T-helper 2 cell treated with Interferon-gamma antibody and Interleukin-4, amounts not matched to agents 100 ng/mL and 5 ng/mL, for 36 hours (primary cell): ENCODE measurements around the gene MRPS12. TPM values are rescaled to one million over a fixed set of nuclear protein-coding genes. Genes with fewer than 3 reads are reported as not detected.
"Not testable (repeated sequence)": the region's sequence is repeated elsewhere in the genome, so short reads cannot be mapped to it uniquely, and the experiment has no call there.

Source experiments
- intact Hi-C: fragments of 100-400 bp; cut with micrococcal nuclease; formaldehyde crosslinking; loops from one replicate; pipeline ENCODE4 v1.15.1; 2023
- total RNA-seq: library from RNA; stranded (reverse); gene quantifications from 2 replicates; pipeline ENCODE4 v1.2.3, GENCODE V29; 2022

The MRPS12 gene
- total RNA-seq, 1 donor from 2014 or later, result 68.3 TPM

DNA sequence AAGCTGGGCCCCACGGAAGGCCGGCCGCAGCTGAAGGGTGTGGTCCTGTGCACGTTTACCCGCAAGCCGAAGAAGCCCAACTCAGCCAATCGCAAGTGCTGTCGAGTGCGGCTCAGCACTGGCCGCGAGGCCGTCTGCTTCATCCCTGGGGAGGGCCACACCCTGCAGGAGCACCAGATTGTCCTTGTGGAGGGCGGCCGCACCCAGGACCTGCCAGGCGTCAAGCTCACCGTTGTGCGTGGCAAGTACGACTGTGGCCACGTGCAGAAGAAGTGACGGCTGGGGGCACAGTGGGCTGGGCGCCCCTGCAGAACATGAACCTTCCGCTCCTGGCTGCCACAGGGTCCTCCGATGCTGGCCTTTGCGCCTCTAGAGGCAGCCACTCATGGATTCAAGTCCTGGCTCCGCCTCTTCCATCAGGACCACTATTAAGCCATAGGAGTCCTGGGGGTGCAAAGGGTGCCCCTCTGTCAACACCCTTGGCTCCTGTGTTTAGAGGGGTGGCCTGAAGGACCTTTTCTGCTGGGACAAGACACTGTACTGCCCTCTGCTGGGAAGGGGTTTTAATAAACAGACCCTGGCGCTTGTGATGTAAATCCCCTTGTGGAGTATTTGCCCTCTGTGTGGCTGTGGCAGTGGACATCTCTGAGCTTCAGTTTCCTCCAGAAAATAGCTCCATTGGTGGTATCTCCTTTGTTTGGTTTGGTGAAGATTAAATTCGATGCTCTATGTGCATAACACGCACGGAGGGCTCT, 1.9 kb downstream of the MRPS12 start:
- intact Hi-C loops, result loop anchor here (5.0 kb wide), 1 partner anchor 295 kb away; no protein-coding TSS in a partner anchor

DNA sequence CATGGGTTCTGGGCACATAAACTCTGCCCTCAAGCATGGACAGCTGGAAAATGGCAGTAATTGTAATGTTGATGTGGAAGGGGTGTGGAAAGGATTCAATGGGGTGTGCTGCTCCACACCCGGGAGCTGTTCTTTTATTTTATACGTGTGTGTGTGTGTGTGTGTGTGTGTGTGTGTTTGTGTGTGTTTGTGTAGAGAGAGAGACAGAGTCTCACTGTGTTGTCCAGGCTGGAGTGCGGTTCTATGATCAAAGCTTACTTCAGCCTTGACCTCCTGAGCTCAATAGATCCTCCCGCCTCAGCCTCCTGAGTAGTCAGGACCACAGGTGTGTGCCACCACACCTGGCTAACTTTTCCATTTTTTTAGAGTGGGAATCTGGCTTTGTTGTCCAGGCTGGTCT, 2.8 kb downstream of the MRPS12 start:
- intact Hi-C loops, result loop anchor here (5.0 kb wide), 1 partner anchor 296 kb away; no protein-coding TSS in a partner anchor

DNA sequence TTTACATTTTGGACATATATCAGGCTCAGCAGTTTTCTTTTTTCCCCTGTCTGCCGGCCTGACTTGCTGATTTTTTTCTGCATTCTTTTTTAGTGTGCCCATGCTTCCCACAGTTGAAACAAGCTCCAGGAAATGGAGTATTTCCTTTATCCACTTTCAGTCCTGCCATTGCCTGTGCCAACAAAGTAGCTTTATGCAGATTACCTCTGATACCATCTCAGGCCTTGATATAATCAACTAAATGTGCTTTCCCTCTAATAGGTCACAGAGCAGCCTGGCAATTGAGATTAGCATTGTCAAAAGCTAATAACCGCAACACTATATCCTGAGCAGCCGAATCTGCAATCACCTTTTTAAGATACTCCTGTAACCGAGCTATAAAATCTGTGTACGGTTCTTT, 9.2 kb downstream of the MRPS12 start:
- intact Hi-C loops, result no loop called here

DNA sequence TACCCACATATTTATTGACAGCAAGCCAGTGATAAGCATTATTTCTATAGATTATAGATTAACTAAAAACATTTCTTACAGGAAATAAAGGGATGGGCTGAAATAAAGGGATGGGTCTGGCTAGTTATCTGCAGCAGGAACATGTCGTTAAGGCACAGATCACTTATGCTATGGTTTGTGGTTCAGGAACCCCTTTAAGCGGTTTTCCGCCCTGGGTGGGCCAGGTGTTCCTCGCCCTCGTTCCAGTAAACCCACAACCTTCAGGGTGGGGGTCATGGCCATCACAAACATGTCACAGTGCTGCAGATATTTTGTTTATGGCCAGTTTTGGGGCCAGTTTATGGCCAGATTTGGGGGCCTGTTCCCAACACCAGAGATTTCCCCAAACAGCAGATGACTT, 10.7 kb downstream of the MRPS12 start:
- intact Hi-C loops, result not testable (repeated sequence)

DNA sequence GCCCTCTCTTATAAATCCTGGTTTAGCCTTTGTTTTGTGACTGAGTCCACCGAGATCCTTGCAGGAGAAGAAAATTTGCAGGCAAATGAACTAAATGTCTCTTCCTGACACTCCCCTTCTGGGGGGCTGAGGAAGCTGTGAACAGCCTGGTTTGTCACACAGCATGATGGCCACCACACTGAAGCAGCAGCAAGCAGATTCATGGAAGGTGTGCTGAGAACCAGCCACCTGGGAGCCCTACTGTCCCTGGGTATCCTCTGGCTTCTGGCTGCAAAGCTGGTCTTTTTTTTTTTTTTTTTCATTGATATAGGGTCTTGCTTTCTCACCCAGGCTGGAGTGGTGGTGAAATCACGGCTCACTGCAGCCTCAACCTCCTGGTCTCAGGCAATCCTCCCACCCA, 11.2 kb downstream of the MRPS12 start:
- intact Hi-C loops, result no loop called here

DNA sequence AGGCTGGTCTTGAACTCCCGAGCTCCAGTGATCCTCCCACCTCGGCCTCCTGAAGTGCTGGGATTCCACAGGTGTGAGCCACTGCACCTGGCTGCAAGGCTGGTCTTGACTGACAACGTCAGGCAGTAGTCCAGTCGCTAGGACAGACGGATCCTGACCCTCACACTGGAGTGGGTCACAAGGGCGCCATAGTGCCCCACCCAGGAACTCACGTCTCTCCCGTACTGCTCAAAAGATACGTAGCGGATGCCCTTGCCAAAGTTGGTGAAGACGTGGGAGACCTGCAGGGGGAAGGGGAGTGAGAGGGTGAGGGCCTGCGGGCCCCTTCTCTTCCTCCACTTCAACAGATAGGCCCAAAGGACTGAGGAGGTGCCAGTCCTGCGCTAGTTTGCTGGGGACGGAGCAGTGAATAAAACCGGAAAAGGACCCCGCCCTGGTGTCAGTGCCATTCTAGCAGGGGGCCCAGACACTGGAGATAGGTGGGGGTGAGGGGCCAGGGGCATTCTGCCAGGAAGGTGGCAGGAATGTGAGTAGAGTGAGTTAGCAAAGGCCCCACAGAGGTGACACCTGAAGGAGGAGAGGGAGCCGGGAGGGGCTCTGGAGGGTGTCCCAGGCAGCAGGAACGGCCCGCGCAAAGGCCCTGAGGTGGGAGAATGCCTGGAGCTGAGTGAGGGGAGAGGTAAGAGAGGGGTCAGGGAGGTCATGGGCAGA, 11.9 kb downstream of the MRPS12 start:
- intact Hi-C loops, result no loop called here

DNA sequence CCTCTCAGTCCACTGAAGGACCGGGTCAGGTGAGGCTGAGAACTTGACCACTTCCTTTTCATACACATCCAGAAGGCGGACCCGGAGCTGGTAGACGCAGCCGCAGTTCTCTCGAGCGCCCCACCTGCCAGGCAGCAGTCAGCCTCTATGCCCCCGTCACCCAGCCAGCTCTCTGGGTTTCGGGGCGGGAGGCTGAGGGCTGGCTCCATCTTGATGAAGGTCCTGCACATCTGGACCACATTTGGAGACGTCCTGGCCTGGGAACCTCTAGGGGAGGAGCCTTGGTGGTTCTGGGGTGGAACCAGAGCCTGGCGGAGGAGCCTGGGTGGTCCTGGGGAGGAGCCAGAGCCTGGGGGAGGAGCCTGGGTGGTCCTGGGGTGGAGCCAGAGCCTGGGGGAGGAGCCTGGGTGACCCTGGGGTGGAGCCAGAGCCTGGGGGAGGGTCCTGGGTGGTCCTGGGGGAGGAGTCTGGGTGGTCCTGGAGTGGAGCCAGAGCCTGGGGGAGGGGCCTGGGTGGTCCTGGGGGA, 14.3 kb downstream of the MRPS12 start:
- intact Hi-C loops, result no loop called here

DNA sequence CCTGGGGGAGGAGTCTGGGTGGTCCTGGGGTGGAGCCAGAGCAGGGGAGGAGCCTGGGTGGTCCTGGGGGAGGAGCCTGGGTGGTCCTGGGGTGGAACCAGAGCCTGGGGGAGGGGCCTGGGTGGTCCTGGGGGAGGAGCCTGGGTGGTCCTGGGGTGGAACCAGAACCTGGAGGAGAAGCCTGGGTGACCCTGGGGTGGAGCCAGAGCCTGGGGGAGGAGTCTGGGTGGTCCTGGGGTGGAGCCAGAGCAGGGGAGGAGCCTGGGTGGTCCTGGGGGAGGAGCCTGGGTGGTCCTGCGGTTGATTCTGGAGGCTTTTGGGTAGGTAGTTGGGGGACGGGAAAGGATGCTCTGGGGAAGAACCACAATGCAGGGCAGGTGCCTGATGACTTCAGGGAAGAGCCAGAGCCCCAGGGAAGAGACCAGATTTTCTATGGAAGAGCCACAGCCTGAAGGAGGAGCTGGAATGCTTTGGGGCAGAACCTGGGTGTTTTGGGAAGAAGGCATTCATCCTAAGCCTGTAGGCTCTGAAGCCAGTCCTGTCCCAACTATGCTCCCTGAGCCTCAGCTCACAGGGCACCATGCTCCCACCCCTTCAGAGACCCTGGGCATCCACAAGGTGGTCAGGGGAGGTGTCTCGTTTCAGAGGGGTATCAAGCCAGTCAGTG, 15.0 kb downstream of the MRPS12 start:
- intact Hi-C loops, result no loop called here

DNA sequence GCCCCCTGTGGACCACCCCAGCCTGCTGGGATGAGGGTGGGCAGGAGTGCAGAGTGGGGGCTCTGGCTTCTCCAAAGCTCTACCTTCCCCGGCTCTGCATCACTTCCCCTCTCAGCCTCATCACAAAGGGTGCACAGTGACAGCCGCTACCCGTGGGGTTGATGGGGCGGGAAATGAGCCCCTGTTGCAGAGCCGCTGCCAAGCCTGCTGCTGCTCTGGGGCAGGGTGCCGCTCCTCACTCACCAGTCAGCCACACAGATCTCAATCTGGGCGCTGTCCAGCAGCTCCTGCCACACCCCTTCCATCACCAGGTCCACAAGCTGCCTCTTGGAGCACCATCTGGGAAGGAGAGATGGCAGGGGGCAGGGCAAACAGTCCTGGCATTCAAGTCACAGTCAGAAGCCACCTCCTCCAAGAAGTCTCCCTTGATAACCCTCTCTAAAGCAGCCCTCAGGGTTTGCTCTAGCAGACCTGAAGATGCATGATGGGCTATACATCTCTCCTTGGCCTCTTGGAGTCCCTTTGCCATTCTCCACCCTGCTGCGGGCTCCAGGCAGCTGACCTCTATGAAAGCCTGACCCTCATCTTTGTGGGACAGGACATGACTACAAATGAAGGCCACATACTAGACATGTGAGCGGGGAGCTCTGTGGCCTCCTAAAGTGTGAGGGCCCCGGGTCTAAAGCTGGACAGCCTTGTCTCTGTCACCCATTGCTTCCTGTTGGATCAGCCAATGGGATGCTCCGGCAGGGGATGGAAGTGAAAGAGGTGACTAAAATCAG, 15.7 kb downstream of the MRPS12 start:
- intact Hi-C loops, result no loop called here

DNA sequence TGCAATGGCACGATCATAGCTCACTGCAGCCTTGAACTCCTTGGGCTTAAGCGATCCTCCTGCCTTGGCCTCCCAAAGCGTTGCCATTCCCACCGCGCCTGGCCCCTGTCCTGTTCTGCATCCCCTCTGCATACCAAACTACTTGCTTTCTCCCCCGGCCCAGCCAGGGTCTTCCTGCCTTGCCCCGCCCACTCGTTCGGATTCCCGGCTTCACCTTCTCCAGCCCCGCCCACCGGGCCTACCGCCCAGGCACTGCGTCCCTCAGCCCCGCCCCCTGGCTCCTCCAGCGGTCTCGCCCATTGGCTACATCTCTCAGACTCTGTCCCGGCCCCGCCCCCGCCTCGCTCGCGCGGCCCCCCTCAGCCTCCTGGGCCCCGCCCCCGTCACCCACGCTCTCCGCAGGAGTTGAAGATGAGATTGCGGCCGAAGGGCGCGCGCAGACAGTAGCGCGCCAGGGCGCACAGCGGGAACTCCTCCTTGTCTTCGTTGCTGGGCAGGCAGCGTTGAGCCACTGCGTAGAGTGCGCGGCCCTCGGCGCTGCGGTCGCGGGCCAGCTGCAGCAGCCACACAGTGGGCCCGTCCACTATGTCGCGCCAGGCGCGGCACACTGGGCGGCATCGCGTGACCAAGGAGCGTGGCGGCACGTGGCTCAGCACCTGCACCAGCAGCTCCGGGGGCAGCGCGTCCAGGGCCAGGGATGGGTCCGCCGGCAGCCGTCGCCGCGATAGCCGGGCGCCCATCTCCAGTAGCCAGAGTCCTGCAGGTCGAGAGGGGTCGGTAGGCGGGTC, 19.0 kb downstream of the MRPS12 start:
- intact Hi-C loops, result no loop called here

DNA sequence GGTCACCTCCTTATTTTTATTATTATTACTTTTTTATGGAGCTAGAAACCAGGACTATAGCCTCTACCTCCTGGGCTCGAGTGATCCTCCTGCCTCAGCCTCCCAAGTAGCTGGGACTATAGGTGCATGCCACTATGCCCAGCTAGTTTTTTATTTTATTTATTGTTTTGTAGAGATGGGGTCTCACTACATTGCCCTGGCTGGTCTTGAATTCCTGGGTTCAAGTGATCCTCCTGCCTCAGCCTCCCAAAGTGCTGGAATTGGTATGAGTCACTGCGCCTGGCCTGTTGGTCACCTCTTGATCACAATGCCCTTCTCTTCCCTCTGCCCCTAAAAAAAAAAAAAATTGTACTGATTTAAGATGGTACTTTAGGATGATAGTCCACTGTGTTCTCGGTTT, 20.4 kb downstream of the MRPS12 start:
- intact Hi-C loops, result no loop called here

DNA sequence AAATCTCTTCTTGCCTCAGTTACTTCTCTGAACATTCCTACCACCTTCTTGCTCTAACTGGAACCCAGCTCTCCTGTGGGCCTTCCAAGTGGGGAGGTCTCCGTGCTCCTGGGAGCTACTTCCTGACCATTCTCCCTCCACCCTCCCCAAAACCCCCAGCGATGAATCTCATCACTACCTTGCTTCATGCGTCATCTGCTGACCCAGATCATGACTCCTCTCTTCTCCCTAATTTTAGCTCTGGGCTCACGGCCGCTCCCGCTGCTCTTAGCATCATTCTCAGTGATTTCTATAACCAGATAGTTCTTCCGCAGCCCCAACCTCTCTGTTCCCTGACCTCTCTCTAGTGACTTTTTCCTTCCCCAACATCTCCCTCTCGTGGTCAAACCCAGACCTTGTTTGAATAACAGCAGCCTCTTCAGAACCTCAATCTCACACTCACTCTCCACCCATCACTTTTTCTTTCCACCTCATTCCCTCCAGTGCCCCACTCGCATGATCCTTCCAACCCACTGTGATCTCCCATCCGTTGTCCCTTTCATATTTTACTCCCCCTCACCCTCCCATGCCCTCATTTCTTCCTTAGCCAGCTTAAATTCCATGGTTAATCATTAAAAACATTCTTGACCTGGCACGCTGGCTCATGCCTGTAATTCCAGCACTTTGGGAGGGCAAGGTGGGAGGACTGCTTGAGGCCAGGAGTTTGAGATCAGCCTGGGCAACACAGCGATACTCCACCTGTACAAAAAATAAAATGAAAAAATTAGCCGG, 21.8 kb downstream of the MRPS12 start:
- intact Hi-C loops, result loop anchor here (2.0 kb wide), 1 partner anchor 550 kb away; the partner anchor contains the start of gene FAM98C

DNA sequence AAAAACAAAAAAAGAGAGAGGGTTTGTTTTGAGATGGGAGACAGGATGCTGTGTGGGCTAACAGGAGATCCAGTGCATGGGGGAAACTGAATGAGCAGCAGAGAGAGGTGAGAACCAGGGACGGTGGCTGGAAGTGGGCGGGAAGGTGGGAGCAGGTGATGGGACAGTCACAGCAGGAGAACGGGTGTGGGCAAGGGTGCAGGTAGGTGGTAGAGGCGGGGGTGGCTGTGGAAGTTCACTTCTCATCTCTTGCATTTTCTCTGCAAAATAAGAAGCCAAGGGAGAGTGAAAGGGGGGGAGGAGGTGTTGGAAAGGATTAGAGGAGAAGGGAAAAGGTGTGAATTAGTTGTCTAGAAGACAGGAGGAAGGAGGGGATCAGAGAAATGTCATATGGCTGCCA, 22.9 kb downstream of the MRPS12 start:
- intact Hi-C loops, result loop anchor here (2.0 kb wide), 1 partner anchor 551 kb away; the partner anchor contains the start of gene FAM98C

DNA sequence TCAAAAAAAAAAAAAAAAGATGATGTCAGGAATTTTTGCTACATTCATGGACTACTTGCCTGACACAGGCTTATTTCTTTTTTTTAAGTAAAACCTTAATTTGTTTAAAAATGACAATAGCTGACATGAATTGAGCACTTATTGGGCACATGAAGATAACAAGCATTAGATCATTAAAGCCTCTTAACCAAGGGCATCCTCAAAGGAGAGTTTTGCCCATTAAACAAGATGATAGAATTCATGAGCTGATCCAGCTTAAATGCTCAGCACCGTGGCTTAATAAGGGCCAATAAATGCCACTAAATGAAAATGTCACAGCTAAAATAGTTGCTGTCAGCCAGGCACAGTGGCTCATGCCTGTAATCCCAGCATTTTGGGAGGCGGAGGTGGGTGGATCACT, 25.5 kb downstream of the MRPS12 start:
- intact Hi-C loops, result no loop called here

DNA sequence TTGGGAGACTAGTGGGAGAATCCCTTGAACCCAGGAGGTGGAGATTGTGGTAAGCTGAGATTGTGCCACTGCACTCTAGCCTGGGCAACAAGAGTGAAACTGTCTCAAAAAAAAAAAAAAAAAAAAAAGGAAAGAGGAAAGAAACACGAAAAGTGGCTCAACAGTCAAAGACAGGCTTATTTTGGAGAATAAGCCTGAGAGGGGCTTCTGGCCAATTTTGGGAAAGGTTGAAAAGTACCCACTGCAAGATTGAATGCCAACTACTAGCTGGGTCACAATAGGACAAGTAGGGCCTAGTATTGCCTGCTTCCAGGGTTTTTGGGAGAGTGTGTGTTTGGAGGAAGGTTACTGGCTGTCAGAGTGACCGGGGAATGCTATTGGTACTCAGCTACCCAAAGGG, 27.6 kb downstream of the MRPS12 start:
- intact Hi-C loops, result no loop called here

DNA sequence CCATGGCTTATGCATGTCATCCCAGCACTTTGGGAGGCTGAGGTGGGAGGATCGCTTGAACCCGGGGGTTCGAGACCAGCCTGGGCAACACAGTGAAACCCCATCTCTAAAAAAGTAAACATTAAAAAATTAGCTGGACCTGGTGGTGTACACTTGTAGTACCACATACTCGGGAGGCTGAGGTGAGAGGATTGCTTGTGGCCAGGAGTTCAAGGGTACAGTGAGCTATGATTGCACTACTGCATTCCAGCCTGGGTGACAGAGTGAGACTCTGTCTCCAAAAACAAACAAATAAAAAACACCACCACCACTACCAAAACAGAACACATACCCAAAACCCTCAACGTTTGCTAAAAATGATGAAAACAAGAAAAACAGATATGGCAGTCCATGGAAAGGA, 28.9 kb downstream of the MRPS12 start:
- intact Hi-C loops, result no loop called here

DNA sequence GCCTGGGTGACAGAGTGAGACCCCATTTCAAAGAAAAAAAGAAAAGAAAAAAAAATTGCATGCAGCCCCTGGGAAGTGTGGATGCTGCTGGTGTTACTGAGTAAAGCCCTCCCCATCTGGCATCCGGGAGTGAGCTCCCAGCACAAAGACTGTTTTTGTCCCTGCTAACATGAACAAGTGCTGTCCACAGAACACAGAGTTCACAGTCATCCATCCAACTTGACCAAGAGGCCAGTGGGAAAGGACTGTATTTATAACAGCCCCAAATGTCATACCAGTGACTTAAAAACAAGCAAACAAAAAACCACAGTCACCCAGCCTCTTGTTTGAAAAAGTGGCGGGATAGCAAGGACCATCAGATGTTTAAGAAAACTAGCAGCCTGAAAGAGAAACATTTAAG, 34.0 kb downstream of the MRPS12 start:
- intact Hi-C loops, result no loop called here

DNA sequence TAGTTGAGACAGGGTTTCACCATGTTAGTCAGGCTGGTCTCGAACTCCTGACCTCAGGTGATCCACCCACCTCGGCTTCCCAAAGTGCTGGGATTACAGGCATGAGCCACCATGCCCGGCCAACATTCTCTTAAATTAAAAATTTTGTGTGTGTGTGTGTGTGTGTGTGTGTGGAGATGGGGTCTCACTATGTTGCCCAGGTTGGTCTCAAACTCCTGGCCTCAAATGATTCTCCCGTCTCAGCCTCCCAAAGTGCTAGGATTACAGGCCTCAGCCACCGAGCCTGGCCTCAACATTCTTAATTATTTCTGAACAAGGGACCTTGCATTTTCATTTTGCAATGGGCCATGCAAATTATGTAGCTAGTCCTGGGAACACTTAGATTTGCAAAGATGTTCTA, 35.4 kb downstream of the MRPS12 start:
- intact Hi-C loops, result not testable (repeated sequence)

DNA sequence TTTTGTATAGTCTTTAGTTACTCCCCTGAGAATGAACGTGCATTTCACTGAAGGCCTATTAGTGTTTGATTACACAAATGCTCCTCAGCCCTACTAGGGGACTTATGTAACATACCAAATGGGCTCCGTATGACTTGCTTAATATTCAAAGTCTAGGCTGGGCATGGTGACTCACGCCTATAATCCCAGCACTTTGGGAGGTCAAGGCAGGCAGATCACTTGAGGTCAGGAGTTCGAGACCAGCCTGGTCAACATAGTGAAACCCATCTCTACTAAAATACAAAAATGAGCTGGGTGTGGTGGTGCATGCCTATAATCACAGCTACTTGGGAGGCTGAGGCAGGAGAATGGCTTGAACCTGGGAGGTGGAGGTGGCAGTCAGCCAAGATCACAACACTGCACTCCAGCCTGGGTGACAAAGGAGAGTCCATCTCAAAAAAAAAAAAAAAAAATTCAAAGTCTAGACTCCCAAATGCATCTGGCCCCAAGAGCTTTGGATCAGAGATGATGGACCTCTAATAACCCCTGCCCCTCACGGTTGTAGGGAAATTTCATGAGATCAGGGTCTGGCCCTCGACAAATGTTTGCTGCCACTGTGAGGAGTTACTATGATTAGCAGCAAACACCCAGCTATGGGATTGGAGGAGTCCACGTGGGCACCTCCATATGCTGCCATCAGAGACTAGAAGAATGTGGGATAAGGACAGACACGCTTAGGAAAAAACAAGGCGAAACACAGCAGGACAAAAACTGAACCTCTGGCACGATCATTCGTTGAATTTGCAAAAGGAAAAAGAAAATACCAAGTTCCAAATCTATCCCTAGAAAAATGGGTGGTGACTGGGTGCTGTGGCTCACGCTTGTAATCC, 40.2 kb downstream of the MRPS12 start:
- intact Hi-C loops, result no loop called here
